ENCODE measurements around the gene CTPS1.

DNA sequence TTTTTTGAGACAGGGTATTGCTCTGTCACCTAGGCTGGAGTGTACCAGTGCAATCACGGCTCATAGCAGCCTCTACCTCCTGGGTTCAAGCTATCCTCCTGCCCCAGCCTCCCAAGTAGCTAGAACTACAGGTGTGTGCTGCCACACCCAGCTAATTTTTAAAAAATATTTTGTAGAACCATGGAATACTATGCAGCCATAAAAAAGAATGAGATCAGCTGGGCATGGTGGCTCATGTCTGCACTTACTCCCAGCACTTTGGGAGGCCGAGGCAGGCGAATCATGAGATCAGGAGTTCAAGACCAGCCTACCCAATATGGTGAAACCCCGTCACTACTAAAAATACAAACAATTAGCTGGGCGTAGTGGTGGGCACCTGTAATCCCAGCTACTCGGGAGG is 29.9 kb upstream of the CTPS1 start:
- TF ChIP-seq EZH2phosphoT487 (IDR thresholded peaks at IDR 0.05; ENCODE audit: insufficient read depth, low read depth): no peak
- TF ChIP-seq EZH2 (IDR thresholded peaks at IDR 0.05; ENCODE audit: insufficient read depth, poor library complexity, severe bottlenecking): no peak

All from GM23248 (cell line).